Stimulated activated naive B cell treated with anti-CD40 and anti-IgM and Interleukin-4, amounts not matched to agents 10 μg/mL and 1 μg/mL and 100 μg/mL, for 72 hours (primary cell): ENCODE data around the gene XIRP2.

Experiments
- ATAC-seq, 2 donors: fragments of 150-1000 bp; cut with Tn5 transposase; replicated peaks; 2 replicates each; pipeline ENCODE4 v1.10.0; 2021; ENCODE audit warnings: moderate library complexity in 1 of 2
- DNase-seq: peaks from one replicate; pipeline ENCODE4 v3.0.0; 2021
- H3K27ac Mint-ChIP-seq: one replicate; pipeline ENCODE4 v1.8.0; 2022; ENCODE audit warnings: mild to moderate bottlenecking, mixed read lengths
- H3K27me3 Mint-ChIP-seq, 2 donors: one replicate each; pipeline ENCODE4 v1.8.0; 2022; ENCODE audit warnings: mixed read lengths in 2 of 2
- H3K36me3 Mint-ChIP-seq, 2 donors: one replicate each; pipeline ENCODE4 v1.8.0; 2022; ENCODE audit warnings: mixed read lengths in 2 of 2, mild to moderate bottlenecking in 1 of 2
- H3K4me1 Mint-ChIP-seq, 2 donors: one replicate each; pipeline ENCODE4 v1.8.0; 2022; ENCODE audit warnings: mixed read lengths in 2 of 2, mild to moderate bottlenecking in 1 of 2
- H3K4me3 Mint-ChIP-seq, 2 donors: one replicate each; pipeline ENCODE4 v1.8.0; 2022; ENCODE audit warnings: mild to moderate bottlenecking in 2 of 2, mixed read lengths in 2 of 2, moderate library complexity in 1 of 2
- H3K9me3 Mint-ChIP-seq, 2 donors: one replicate each; pipeline ENCODE4 v1.8.0; 2022; ENCODE audit warnings: mixed read lengths in 2 of 2, mild to moderate bottlenecking in 1 of 2

XIRP2 gene

DNA sequence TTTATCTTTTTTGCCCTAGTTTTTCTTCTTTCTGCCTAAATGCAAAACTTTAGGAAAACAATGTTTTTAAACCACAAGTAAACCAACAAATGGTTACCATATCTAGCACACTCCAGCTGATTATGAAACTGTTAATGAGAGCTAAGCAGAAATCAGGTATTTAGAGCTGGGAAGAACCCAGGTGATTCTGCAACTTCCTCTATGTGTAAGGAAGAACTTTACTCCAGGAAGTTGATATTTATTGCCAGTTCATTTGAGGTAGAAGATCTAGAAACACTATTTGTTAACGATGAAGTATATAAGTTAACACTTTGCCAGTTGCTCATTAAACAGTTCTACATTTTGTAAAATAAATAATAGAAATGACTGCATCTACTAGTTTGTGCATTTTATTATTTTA is 409.7 kb downstream of the XIRP2 start:
- DNase-seq: no peak
- H3K9me3 Mint-ChIP-seq: no peaks in the 10 kb centered on the region
- peaks cover 11 to 19% of the 10 kb centered on the region in 2 donors for H3K4me1 Mint-ChIP-seq
- no peak for ATAC-seq
- H3K36me3 Mint-ChIP-seq: peaks cover 0 to 3% of the 10 kb centered on the region in 2 donors
- no peak overlapping the region for H3K4me3 Mint-ChIP-seq
- H3K27me3 Mint-ChIP-seq: peaks cover 23 to 31% of the 10 kb centered on the region in 2 donors
- no peak overlapping the region for H3K27ac Mint-ChIP-seq
